Bronchial epithelial cell (primary cell): ENCODE results near the gene ABCC10. TPM values are rescaled to one million over a fixed set of nuclear protein-coding genes. Genes with fewer than 3 reads are reported as not detected.

Source experiments
- DNase-seq: peaks from one replicate; pipeline ENCODE4 v3.0.0-alpha.2; 2010; ENCODE audit warnings: low read depth
- FAIRE-seq: peaks from 2 replicates; lab custom pipeline; 2011; peaks lifted over from hg19 to GRCh38; lab: Jason Lieb, UNC
- H3K27me3 ChIP-seq: 2 replicates; pipeline ENCODE4 v1.5.1; 2011; ENCODE audit warnings: low read length; ENCODE audit not compliant: control insufficient read depth, insufficient read depth
- H3K36me3 ChIP-seq: 2 replicates; pipeline ENCODE4 v1.5.1; 2011; ENCODE audit warnings: low read length; ENCODE audit not compliant: control insufficient read depth, insufficient read depth
- H3K4me3 ChIP-seq: 2 replicates; pipeline ENCODE4 v1.5.1; 2011; ENCODE audit warnings: mild to moderate bottlenecking, low read depth, low read length, control low read depth
- total RNA-seq: library from RNA; depleted of rRNA; stranded (reverse); fragments of >200 nt; gene quantifications from 2 replicates; pipeline ENCODE4 v1.2.1, GENCODE V29; 2014
- TF ChIP-seq, protein P1 (sequence below): IDR thresholded peaks from 2 replicates; pipeline ENCODE4 v1.5.1; 2011; ENCODE audit warnings: mild to moderate bottlenecking, moderate library complexity, low read length, control low read depth, inconsistent platforms; ENCODE audit not compliant: insufficient read depth, severe bottlenecking

Gene ABCC10
- total RNA-seq, 1 donor from 2014 or later: 9.7 TPM

DNA sequence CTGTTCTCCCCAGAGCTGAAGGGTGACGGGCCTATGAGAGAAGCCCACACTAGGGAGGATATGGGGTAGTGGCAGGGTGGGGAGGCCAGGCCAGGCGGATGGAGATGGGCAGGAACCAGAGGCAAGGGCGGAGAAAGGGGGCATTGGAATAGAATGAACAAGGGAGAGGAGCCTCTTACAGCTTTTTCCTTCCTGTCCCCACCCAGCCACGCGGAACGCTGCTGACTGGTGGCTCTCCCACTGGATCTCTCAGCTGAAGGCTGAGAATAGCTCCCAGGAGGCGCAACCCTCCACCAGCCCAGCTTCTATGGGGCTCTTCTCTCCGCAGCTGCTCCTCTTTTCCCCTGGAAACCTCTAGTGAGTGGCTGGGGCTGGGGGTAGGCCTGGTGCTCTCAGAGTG is 17.2 kb downstream of the ABCC10 start:
- no peak for DNase-seq
- TF ChIP-seq, protein P1, sequence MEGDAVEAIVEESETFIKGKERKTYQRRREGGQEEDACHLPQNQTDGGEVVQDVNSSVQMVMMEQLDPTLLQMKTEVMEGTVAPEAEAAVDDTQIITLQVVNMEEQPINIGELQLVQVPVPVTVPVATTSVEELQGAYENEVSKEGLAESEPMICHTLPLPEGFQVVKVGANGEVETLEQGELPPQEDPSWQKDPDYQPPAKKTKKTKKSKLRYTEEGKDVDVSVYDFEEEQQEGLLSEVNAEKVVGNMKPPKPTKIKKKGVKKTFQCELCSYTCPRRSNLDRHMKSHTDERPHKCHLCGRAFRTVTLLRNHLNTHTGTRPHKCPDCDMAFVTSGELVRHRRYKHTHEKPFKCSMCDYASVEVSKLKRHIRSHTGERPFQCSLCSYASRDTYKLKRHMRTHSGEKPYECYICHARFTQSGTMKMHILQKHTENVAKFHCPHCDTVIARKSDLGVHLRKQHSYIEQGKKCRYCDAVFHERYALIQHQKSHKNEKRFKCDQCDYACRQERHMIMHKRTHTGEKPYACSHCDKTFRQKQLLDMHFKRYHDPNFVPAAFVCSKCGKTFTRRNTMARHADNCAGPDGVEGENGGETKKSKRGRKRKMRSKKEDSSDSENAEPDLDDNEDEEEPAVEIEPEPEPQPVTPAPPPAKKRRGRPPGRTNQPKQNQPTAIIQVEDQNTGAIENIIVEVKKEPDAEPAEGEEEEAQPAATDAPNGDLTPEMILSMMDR: no peak
- Histone ChIP-seq H3K27me3 (no peaks in the 10 kb centered on the region), H3K36me3 (peaks cover 38% of the 10 kb centered on the region), H3K4me3 (no peak overlapping the region)
- no peak for FAIRE-seq

DNA sequence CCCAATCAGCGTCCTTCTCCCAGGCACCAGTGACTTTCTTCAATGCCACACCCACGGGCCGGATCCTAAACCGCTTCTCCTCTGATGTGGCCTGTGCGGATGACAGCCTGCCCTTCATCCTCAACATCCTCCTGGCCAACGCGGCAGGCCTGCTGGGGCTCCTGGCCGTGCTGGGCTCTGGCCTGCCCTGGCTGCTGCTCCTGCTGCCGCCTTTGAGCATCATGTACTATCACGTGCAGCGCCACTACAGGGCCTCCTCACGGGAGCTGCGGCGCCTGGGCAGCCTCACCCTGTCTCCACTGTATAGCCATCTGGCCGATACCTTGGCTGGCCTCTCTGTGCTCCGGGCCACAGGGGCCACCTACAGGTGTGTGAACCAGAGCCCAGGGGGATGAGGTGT is 18.2 kb downstream of the ABCC10 start:
- H3K27me3 ChIP-seq: no peaks in the 10 kb centered on the region
- FAIRE-seq (no peak), DNase-seq (no peak)
- H3K36me3 ChIP-seq: peaks cover 38% of the 10 kb centered on the region
- TF ChIP-seq, protein P1: no peak
- no peak overlapping the region for H3K4me3 ChIP-seq

DNA sequence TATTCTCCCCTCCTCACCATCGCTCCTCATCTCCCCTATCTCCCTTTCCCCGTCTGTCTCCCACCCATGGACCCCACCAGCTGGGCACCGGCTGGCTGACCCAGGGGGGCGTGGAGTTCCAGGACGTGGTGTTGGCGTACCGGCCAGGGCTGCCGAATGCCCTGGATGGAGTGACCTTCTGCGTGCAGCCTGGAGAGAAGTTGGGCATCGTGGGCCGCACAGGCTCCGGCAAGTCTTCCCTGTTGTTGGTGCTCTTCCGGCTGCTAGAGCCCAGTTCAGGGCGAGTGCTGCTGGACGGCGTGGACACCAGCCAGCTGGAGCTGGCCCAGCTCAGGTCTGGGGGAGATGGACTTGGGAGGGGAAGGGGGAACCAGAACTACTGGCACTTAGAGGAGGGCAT is 20.3 kb downstream of the ABCC10 start:
- TF ChIP-seq, protein P1: no peak
- Histone ChIP-seq H3K4me3 (no peak overlapping the region), H3K36me3 (peaks cover 37% of the 10 kb centered on the region), H3K27me3 (no peaks in the 10 kb centered on the region)
- DNase-seq (no peak), FAIRE-seq (no peak)

DNA sequence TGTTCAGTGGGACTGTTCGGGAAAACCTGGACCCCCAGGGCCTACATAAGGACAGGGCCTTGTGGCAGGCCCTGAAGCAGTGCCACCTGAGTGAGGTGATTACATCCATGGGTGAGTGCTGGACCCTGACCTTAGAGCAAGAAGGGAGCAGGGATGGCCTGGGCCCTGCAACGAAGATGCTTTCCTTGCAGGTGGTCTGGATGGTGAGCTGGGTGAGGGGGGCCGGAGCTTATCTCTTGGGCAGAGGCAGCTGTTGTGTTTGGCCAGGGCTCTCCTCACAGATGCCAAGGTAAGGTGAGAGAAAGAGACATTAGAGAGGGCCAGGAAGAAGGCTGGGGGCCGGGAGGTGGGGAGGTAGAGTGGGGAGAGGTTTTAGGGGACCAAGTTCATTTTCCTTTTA is 21.6 kb downstream of the ABCC10 start:
- TF ChIP-seq, protein P1: no peak
- FAIRE-seq: no peak
- Histone ChIP-seq H3K27me3 (no peaks in the 10 kb centered on the region), H3K36me3 (peaks cover 27% of the 10 kb centered on the region), H3K4me3 (no peak overlapping the region)
- no peak for DNase-seq

DNA sequence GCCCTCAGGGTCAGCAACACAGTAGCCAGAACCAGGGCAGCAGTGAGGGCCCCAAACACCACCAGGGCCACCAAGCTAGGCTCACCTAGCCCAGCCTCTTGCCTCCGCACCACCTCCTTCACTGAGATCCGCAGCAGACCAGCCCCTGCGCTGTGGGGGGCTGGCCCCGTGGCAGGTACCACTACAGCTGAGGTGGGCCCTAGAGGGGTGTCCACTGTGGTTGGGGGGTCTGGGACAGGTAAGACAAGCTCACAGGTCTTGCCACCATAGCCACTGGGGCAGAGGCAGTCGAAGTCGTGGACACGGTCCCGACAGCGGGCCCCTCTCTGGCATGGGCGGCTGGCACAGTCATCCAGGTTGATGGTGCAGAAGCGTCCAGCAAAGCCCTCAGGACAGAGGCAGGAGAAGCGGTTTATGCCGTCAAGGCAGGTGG is 23.4 kb downstream of the ABCC10 start:
- peaks cover 22% of the 10 kb centered on the region for H3K36me3 ChIP-seq
- DNase-seq (no peak), FAIRE-seq (no peak)
- H3K27me3 ChIP-seq: no peaks in the 10 kb centered on the region
- no peak overlapping the region for H3K4me3 ChIP-seq
- TF ChIP-seq, protein P1: no peak

DNA sequence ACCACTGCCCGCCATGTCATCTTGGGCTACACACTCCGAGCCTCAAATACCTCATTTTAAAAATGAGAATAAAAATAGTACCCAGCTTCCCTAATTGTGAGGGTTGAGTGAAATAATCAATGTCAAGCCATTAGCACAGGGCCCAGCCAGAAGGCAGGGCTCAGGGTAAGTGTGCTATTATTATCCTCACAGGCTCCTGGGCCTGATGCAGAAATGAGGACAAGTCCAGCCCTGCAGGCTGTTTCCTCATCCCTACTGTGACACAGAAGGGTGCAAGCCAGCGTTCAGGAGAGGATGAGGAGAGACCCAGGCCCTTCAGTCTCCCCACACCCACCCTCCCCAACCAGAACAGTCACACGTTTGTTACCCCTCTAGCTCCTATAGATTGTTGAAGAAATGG is 24.0 kb downstream of the ABCC10 start:
- no peak for FAIRE-seq
- peaks cover 17% of the 10 kb centered on the region for H3K36me3 ChIP-seq
- no peak overlapping the region for H3K4me3 ChIP-seq
- DNase-seq: peak; percentile 50
- TF ChIP-seq, protein P1: no peak
- no peaks in the 10 kb centered on the region for H3K27me3 ChIP-seq
